Measurements from ENCODE around the gene PRMT9.

The PRMT9 gene

DNA sequence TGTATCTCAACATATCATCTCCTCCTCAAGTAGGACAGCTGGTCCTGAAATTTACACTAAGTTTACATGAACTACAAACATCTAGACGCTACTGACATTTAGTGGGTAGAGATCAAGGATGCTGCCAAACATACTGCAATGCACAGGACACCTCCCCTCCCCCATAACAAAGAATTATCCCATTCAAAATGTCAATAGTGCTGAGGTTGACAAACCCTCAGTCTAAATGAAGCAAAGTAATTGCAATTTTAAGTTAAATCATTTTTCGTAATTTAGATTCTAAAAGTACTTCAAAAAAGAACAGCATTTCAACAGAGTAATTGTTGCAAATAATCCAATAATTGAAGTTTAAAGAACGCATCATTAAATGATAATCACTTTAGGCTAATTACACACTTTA lies 1.2 kb downstream of the PRMT9 start:
- in situ Hi-C loops (cut with MboI; ENCODE audit: low sequenced_read_pairs): no loop called here

DNA sequence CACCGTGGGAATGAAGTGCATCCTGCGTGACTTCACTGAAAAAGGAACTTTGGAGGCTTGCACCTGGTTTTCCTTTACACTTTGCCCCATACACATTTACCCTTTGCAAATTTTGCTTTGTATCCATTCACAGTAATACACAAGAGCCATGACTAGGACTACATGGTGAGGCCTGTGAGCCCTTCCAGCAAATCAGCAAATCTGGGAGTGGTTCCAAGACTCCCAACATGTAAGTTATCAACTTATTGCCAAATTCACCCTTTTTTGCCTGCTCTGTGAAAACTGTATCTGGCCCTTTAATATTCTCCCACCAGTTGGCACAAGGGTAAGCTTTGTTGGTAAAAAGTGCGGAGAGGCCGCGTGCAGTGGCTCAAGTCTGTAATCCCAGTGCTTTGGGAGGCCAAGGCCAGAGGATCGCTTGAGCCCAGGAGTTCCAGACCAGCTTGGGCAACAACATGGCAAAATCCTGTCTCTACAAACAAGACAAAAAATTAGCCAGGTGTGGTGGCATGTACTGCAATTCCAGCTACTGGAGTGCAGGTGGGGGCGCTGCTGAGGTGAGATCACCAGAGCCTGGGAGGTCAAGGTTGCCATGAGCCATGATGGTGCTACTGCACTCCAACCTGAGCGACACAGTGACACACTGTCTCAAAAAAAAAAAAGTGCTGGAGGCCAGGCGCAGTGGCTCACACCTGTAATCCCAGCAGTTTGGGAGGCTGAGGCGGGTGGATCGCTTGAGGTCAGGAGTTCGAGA lies 5.0 kb downstream of the PRMT9 start:
- in situ Hi-C loops (cut with MboI; ENCODE audit: low sequenced_read_pairs): no loop called here

DNA sequence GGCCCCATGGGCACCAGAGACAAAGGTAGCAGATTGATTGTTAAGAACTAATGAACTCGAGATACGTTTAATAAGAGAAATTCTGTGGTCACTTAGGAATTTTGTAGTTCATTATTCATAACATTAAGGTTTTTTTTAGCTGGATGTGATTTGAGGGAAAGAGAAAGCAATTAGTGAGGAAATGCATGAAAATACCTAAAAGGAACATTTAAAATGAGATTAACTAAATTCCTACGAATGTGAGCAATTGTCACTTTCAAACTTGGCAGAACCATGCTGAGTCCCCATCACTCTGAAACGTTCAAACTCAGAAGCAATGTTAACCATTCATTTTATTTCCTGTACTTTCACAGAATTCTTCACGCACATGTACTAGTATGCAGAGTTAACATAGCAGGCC lies 5.9 kb downstream of the PRMT9 start:
- in situ Hi-C loops (cut with MboI; ENCODE audit: low sequenced_read_pairs): no loop called here

DNA sequence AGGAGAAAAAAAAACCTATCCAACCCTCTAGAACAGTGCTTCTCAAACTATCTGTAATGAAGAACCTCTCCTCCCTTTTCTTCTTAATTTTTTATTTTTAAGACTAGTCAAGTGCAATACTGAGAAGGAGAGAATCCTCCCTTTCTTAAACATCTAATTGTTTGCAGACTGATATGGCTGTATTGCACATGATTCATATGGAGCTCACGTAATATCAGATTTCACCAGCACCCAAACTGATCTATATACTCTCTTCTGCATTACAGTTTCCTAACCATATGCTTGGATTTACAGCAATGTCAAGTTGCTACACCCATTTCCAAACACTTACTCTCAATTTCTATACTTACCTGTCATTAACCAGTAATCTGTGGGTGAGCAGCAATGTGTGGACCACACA lies 9.5 kb downstream of the PRMT9 start:
- in situ Hi-C loops (cut with MboI; ENCODE audit: low sequenced_read_pairs): no loop called here

DNA sequence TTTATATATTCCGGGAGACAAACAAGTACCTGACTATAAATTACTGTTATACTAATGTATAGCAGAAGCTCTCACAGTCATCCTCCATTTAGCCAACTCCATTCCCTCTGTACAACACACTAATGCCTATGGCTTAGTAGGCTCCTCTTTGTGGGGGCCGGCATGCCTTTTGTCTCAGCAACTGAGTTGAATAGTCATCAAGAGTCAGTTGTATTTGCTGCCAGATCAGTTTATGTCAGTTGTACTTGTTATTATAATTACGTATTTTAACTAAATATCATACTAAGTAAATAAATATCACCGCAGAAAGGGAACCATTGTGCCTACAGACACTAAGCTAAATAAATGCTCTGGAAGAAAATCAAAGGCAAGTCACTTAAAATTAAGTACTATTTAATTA lies 9.9 kb downstream of the PRMT9 start:
- in situ Hi-C loops (cut with MboI; ENCODE audit: low sequenced_read_pairs): no loop called here

DNA sequence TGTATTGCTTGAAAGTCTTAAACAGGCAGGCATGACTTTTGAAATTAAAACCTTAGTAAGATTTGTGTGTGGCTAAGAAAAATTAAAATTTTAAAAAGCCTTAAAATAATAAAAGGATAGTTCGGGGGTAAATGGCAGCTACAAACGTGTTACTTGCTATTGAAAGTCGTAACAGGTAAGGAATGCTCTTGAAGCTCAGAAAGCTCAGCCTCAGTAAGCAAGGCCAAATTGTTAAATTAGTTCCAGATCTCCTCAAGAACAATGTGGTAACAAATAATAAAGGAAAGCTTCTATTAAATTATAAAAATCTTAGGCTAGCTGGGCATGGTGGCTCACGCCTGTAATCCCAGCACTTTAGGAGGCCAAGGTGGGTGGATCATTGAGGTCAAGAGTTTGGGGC lies 25.5 kb downstream of the PRMT9 start:
- in situ Hi-C loops (cut with MboI; ENCODE audit: low sequenced_read_pairs): no loop called here

DNA sequence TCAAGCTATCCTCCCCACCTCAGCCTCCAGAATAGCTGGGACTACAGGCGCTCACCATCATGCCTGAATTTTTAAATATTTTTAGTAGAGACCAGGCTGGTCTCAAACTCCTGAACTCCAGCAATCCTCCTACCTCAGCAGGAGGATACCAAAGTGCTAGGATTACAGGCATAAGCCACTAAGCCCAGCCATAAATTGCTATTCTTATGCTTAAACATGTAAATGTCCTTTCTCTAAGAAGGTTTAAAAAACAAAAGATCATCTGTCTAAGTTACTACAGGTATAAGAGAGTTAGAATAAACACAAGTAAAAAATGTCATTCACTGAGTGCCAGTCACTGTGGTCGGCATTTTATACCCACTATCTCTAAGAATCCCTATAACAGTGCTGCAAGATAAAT lies 28.3 kb downstream of the PRMT9 start:
- in situ Hi-C loops (cut with MboI; ENCODE audit: low sequenced_read_pairs): no loop called here

DNA sequence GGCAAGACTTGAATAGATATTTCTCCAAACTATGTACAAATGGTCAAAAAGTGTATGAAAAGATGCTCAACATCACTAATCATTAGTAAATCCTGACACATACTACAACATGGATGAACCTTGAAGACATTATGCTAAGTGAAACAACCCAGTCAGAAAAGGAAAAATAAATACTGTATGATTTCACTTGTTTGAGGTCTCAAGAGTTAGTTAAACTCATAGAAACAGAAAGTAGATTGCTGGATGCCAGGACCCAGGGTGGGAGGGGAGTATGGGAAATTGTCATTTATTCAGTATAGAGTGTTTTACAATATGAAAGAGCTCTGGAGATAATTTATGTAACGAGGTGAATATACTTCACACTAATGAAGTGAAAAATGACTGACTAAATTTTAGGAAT lies 32.4 kb downstream of the PRMT9 start:
- in situ Hi-C loops (cut with MboI; ENCODE audit: low sequenced_read_pairs): no loop called here

DNA sequence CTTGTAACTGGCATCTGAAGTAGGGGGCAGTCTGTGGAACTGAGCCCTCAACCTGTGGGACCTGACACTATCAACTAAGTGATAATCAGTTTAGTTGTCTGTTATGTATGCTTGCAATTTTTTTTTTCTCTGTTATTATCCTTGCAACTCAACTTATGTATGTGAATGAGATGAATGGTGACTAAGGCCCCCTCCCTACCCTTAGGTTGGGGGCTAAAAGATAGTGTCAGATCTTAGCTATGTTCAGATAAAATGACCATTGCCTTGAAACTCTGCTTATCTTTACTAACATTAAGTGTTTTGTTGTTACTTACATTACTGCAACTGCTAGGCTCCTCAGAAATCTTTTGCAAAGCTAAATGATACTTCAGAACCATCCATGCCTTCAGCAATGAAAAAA lies 35.3 kb downstream of the PRMT9 start:
- in situ Hi-C loops (cut with MboI; ENCODE audit: low sequenced_read_pairs): no loop called here

DNA sequence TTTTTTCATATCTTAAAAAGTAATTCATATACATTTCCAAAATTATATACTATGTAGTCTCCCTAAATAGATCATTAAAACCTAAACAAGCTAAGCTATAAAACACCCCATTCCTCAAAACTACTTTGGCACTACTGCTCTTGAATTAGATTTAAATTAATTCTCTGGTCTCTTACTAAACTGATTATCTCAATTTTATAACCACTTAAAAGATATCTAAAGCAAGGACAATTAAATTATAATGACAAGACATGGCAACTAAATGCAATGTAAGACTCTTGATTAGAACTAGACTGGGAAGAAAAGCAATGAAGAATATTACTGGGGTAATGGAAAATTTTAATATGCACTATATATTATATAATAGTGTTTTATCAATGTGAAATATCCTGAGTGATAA lies 38.9 kb downstream of the PRMT9 start:
- in situ Hi-C loops (cut with MboI; ENCODE audit: low sequenced_read_pairs): no loop called here

DNA sequence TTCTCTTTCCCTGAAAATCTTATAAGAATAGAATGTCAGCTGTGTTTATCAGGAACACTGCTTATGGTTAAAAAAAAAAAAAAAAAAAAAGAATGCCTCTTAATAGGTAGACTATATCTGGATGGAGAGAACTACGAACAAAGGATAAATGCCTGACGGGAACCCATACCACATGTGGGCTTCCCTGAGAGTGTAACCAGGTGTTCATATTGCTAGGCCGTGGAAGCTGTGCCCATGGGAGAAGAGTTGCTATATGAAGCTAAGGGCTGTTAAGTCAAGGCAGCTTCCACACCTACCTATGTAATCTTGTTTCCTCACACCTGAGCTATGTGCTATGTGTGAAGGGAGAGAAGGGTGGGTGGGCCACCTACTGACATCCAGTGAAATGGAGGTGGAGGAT lies 39.5 kb downstream of the PRMT9 start:
- in situ Hi-C loops (cut with MboI; ENCODE audit: low sequenced_read_pairs): no loop called here

DNA sequence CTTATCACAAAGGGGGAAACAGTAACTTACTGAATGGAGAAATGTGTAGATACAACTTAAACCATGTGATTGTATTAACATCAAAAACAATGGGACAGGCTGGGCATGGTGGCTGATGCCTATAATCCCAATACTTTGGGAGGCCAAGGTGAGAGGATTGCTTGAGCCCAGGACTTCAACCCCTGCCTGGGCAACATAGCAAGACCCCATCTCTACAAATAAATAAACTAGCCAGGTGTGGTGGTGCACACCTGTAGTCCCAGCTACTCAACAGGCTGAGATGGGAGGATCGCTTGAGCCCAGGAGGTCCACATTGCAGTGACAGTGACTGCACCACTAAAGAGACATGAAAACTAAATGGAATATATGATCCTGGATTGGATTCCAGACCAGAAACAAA lies 40.3 kb downstream of the PRMT9 start:
- in situ Hi-C loops (cut with MboI; ENCODE audit: low sequenced_read_pairs): no loop called here

DNA sequence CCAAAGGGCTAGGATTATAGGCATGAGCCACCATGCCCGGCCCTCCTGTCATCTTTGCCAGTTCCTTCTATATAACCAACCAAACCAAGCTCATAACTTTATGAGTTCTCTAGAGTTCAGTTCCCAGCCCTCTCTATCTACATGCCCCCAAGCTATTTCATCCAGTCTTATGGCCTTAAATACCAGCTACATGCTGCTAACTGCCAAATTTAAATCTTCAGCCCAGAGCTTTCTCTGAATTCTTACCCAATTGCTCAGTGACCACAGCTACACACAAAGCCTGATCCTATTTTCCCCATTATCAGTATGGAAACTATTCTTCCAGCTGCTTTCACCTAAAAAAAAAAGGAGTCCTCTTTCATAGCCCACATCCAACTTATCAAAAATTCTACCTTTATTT lies 43.6 kb downstream of the PRMT9 start:
- in situ Hi-C loops (cut with MboI; ENCODE audit: low sequenced_read_pairs): no loop called here

DNA sequence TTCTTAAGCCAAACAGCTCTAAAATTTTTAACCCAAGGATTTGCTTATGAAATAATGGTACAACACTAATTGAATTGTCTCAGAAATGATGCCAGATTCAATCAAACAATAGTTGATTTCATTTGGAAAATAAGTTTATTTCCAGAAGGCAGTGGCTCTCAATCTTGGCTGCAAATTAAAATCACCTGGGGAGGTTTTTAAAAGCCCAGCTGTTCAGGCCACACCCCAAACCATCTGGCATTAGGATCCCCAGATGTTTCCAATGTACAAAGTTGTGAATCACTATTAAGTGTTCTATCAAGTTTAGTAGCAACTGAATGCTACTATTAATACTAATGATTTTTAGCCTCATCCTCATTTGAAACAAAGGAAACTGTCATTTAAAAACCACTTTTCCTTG lies 44.6 kb downstream of the PRMT9 start:
- in situ Hi-C loops (cut with MboI; ENCODE audit: low sequenced_read_pairs): no loop called here

DNA sequence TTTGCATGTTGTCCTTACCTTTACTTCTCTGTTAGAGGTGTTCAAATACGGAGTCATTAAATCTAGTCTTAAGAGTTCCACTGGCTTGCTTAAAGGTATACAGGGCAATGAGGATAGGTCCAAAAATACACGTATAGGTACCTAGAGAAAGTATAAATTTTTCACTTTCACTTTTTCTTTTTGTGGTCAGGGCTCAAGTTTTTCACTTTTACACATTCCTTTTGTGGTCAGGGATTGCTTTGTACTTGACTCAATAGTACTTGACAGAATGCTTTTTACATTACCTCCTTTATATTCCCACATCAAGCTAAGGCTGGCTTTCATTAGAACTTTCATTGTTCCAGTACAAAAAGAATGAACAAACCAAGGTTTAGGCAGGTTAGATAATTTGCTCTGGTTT lies 45.0 kb downstream of the PRMT9 start:
- in situ Hi-C loops (cut with MboI; ENCODE audit: low sequenced_read_pairs): no loop called here

DNA sequence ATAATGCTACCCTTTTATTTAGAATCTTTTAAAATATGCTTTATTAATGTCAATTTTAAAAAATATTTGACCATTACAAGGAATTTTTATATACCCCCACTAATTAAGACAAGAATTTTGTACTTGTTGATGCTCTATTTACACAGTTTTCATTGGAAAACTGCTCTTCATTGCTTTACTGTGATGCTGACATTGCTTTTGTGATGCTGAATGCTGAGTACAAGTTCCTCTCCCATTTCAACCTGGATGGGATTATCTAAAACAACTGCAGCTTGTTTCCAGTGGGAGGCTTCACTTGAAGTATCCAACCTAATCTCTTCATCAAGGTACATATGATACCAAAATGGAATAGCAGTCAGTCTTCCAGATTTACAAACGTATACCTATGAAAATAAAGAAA lies 45.6 kb downstream of the PRMT9 start:
- in situ Hi-C loops (cut with MboI; ENCODE audit: low sequenced_read_pairs): no loop called here

DNA sequence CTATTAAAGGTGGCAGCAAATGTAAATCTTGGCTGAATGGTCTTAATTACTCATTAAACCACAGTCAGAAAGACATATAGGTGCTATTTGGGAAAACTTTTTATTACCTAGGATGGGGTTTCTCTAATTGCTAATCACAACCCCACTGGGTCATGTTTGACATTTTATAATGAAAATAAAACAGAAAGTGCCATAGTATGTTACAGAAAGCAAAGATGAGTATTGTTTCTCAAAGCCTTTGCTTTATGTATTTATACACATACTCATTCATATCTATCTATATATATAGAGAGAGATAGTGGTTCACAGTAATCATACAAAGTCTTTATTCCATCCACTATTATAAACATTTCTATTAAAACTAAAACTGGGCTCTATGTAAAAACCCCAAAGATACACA lies 48.6 kb downstream of the PRMT9 start:
- in situ Hi-C loops (cut with MboI; ENCODE audit: low sequenced_read_pairs): no loop called here

DNA sequence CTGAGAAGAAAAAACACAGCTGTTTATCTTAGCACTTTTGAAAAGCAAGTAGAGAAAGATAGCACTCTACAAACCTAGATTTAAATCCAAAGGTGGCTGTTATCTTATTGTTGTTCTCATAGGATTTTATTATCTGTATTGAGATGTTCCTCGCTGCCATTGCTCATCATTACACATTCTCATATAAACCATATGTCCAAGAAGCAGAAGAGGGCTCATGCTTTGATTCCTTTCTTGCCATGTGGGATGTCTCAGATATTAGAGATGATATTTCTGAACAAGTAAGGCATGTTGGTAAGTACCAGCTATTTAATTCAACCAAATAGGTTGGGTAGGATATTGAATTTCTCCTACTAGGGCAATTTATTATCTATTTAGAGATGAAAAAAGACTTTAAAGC lies 50.3 kb downstream of the PRMT9 start:
- in situ Hi-C loops (cut with MboI; ENCODE audit: low sequenced_read_pairs): no loop called here

DNA sequence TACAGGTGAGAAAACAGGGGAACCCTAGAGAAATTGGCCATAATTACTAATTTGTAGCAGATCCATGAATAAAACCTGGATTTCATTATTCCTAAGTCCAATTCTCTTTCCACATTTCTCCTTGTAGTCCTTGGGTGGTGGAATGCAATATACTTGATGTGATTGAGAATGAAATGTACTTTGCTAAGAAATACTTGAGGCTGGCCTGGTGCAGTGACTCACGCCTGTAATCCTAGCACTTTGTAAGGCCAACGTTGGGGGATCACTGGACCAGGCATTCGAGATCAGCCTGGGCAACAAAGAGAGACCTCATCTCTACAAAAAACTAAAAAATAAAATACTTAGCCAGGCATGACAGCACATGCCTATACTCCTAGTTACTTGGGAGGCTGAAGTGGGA lies 50.9 kb downstream of the PRMT9 start:
- in situ Hi-C loops (cut with MboI; ENCODE audit: low sequenced_read_pairs): no loop called here

DNA sequence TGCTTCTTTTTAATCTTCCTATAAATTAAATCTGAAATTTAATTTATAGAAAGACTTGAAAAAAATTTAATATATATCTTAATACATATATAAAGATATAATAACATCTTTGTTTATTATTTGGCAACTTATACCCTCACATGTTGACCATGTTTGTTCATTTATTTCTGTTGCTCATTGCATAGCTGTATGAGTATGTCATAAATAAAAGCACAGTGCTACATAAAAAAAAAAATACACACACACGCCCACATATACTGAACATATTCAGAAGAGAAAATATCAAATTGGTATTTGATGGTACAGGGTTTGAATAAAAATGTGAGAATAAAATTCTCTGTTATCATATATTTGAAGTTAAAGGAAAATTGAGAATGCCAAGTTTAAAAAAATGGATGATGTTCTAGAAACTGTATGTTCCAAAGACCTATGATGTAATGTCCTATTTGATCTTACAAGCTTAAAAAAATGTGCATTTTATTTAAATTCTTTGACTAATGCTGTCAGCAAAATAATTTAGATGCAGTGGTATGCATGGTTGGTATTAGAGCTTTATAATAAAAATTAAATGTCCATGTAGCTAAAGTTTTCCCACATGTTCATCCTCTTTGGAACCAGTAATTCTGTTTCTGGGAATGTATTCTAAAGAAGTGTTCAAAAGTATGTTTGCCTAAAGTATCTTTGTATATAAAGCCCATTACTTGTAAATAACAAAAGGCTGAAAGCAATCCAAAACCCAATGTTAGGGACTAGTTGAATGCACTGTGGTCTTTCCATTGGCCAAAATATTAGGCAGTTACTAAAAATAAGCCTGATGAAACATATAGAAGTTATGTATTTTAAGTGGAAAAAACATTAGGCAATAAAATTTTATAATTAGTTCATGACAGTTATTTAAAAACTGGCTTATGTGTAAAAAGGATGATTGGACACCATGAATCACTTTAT lies 53.9 kb downstream of the PRMT9 start:
- in situ Hi-C loops (cut with MboI; ENCODE audit: low sequenced_read_pairs): no loop called here

DNA sequence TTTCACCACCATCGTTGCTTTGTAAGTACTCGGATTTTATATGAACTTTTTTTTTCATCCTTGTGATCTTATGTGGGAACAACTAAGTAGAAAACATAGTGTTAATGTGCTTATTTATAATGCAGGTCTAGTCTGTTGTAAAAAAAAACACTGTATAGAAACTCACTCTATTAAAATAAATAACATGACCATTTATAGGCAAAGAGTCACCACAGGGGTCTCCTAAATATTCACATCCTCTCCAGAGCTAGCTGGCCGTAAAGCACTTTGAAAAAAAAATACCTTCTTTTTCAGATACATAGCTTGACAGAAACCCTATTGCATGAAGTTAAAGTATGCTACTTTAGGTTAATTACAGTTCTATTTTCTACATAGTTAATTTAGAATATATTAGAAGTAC lies 55.5 kb downstream of the PRMT9 start:
- in situ Hi-C loops (cut with MboI; ENCODE audit: low sequenced_read_pairs): no loop called here

DNA sequence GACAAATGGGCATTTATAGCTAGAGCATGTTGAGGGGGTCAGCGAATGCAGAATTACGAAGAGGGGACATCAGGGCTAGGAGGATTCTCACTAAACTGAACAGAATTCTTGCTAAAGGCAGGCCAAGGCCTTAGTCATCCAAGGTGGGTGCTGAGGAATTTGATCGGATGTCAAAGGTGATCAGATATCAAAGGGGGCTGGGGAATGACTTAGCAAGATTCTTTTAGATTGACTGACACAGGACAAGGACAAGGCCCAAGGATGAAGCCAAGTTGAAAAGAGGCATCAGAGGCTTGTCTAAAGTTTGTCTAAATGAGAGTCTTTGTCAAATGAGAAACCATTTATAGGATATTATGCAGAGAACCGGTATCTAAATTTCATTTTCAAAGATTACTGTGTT lies 57.1 kb downstream of the PRMT9 start:
- in situ Hi-C loops (cut with MboI; ENCODE audit: low sequenced_read_pairs): no loop called here

Data from HL-60/S4 (cell line).